GM19463 (cell line): Measurements from ENCODE around the gene OR2AJ1.

Experiments
- ATAC-seq: cut with Tn5 transposase; IDR thresholded peaks from one replicate; pipeline ENCODE4 v1.9.1; 2021; ENCODE audit warnings: mild to moderate bottlenecking, moderate library complexity; ENCODE audit not compliant: unreplicated experiment

Gene OR2AJ1

GRCh38 chr1:247953408-247953807 is 28.7 kb downstream of the OR2AJ1 start:
- ATAC-seq, result no peak

GRCh38 chr1:247961791-247962190 is 37.1 kb downstream of the OR2AJ1 start:
- no peak for ATAC-seq

GRCh38 chr1:247962911-247963588 is 38.4 kb downstream of the OR2AJ1 start:
- no peak for ATAC-seq

- no peak for ATAC-seq
Measured at GRCh38 chr1:247964933-247965332, 40.2 kb downstream of the OR2AJ1 start, which contains the start of gene OR2AK2. OR2AK2 (plus strand) TSS chr1:247965233; CDS start chr1:247965377, 144 bp downstream.

- ATAC-seq, result peak; percentile 65
Measured at GRCh38 chr1:247966532-247967204, 42.0 kb downstream of the OR2AJ1 start.
